GM12864 (cell line): ENCODE measurements around the gene CLCNKB.
"Not testable (repeated sequence)": the region's sequence is repeated elsewhere in the genome, so short reads cannot be mapped to it uniquely, and the experiment has no call there.

Experiments used
- DNase-seq: peaks from one replicate; pipeline ENCODE4 v3.0.0-alpha.2; 2011; ENCODE audit warnings: low read depth
- H3K4me3 ChIP-seq: 2 replicates; pipeline ENCODE4 v1.5.1; 2011; ENCODE audit warnings: mild to moderate bottlenecking, low read depth, low read length, control low read depth
- CTCF ChIP-seq: IDR thresholded peaks from 2 replicates; pipeline ENCODE4 v1.5.1; 2011; ENCODE audit warnings: low read depth, mild to moderate bottlenecking, moderate library complexity, low read length, control low read depth, inconsistent platforms; ENCODE audit errors: missing control alignments

The CLCNKB gene

GRCh38 chr1:16026723-16027484, 16.7 kb upstream of the CLCNKB start:
- DNase-seq: no peak
- H3K4me3 ChIP-seq: no peak overlapping the region
- TF ChIP-seq CTCF: no peak

DNA sequence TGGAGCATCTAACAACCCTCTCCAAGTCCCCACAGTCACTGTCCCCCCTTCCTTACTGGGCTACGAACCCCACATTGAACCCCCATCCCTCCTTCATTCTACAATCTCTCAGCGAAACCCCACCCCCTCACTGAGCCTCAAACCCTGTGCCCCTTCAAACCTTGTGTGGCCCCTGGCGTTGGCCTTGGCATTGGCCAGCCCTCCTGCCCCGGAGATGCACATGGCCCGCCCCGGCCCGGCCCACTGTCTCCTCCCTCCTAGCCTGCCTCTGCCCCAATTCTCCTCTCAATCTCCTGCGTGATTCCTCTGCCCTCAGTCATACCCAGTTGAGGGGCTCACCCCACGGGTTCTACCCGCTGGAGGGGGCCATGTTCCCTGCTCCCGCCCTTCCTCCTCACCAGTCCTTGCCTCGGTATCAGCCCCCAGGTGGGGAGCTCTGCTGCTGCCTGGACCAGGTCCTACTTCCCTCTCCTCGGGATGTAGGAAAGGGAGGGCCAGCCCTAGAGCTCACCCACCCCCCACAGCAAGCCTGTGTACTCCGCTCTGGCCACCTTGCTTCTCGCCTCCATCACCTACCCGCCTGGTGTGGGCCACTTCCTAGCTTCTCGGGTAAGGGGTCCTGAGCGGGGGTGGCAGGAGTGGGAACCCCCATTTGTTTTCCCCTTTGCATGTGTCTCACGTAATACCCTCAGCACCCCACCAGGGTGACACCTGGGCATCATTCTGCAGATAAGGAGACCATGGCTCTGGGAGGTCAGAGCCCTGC, 15.2 kb upstream of the CLCNKB start:
- no peak for TF ChIP-seq CTCF
- no peak overlapping the region for H3K4me3 ChIP-seq

DNA sequence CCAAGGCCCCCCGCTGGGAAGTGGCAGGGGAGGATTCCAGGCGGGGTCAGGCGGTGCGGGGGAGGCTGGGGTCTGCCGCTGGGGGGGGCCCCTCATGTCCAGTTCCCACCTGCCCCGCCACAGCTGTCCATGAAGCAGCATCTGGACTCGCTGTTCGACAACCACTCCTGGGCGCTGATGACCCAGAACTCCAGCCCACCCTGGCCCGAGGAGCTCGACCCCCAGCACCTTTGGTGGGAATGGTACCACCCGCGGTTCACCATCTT, 14.6 kb upstream of the CLCNKB start:
- H3K4me3 ChIP-seq, DNase-seq: not testable (repeated sequence)

More for the DNA sequence above, 15.2 kb upstream of the CLCNKB start:
- DNase-seq: no peak

DNA sequence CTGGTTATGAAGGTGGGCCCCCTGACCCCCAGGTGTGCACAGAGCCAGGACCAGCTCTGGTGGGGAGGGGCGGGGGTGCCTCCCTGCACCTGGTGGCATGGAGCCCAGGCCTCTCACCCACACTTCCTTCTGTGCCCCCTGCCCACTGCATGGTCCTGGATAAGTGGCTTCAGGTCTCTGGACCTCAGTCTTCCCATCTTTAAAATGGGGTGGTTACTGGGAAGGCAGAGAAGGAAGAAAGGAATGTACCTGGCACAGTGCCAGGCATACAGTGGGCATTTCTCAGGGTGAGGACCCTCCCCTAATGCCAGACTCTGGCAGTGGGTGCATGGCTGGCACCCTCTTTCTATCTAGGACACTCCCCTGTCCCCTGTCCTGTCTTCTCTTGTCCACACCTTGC, 14.3 kb upstream of the CLCNKB start:
- no peak overlapping the region for H3K4me3 ChIP-seq
- no peak for TF ChIP-seq CTCF
- DNase-seq: no peak

- no peak for DNase-seq
- H3K4me3 ChIP-seq: no peak overlapping the region
- no peak for TF ChIP-seq CTCF
Observed at GRCh38 chr1:16031551-16031950, 12.0 kb upstream of the CLCNKB start.

DNA sequence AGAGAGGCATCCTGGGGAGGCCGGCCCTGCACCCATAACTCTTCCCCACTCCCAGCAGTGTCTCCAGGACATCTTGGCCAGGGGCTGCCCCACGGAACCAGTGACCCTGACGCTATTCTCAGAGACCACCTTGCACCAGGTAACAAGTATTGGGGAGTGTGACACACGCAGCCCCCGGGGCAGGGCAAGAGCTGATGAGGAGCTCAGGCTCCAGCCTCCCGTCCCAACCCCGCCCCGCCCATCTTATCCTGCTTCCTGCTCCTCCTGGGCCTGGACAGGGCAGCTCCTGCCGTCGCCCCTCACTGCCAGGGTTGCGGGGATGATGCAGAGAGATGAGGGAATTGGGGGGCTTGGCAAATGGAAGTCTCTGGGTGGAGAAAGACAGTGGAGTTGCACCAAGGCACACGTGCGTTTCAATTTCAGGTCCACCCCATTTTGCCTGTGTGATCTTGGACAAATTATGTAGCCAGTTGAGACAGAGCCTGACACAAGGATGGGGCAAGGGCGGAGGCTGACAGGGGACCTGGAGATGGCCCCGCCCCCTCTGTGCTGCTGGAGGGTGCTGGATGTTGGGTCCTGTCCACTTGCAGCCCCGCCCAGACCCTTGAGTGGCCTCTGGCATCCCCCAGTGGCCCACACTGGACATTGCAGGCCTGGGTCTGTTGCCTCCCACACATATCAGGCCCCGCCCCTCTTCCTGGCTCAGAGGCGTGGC, 11.0 kb upstream of the CLCNKB start:
- peak; percentile 90 for TF ChIP-seq CTCF
- no peak for DNase-seq
- no peak overlapping the region for H3K4me3 ChIP-seq

DNA sequence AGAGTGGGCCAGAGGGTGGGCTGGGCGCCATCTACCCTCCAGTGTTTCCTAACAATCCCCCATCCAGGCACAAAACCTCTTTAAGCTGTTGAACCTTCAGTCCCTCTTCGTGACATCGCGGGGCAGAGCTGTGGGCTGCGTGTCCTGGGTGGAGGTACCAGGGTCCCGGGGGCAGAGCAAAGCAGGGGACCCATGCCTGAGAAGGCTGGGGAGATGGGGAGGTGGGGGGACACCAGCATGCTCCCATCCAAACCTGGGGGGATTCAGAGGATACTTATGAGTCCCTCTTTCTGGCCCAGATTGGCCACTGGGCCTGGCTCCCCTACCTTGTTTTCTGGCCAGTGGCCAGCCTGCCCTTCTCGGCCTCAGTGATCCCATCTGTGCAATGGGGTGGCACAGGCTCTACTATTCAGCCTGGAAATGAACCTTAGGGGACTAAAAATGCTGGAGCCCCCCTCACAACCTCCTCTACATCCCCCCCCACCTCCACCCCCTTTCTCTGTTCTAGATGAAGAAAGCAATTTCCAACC, 10.4 kb upstream of the CLCNKB start:
- H3K4me3 ChIP-seq, DNase-seq: not testable (repeated sequence)

GRCh38 chr1:16036461-16036860, 7.1 kb upstream of the CLCNKB start:
- H3K4me3 ChIP-seq, DNase-seq: not testable (repeated sequence)
